Bone marrow (tissue), 2 donors: Measurements from ENCODE around the gene NUP188.

Experiments used
- DNase-seq, 2 donors: peaks; one replicate each; lab custom pipeline; 2025; lab: John Stamatoyannopoulos, UW

Gene NUP188

GRCh38 chr9:128913995-128914772 lies 33.3 kb upstream of the NUP188 start:
- DNase-seq, result no peak

- no peak for DNase-seq
Observed at GRCh38 chr9:128916204-128916603, 31.3 kb upstream of the NUP188 start.

- no peak for DNase-seq
Observed at GRCh38 chr9:128916745-128917144, 30.8 kb upstream of the NUP188 start.

- no peak for DNase-seq
Observed at GRCh38 chr9:128917151-128917849, 30.2 kb upstream of the NUP188 start.

GRCh38 chr9:128918921-128919320 lies 28.6 kb upstream of the NUP188 start:
- no peak for DNase-seq

GRCh38 chr9:128919402-128920089 lies 28.0 kb upstream of the NUP188 start:
- no peak for DNase-seq

- no peak for DNase-seq
Observed at GRCh38 chr9:128920381-128921058, 27.0 kb upstream of the NUP188 start, which contains the start of gene PHYHD1. PHYHD1 (plus strand) TSS chr9:128920982; CDS start chr9:128922324, 1,342 bp downstream.

GRCh38 chr9:128921881-128922763 lies 25.4 kb upstream of the NUP188 start:
- peak in 1 of 2 donors; percentile 4 for DNase-seq

- DNase-seq, result no peak
Observed at GRCh38 chr9:128923493-128923883, 24.0 kb upstream of the NUP188 start.

- peak in 1 of 2 donors; percentile 3 for DNase-seq
Observed at GRCh38 chr9:128927731-128928411, 19.6 kb upstream of the NUP188 start.

GRCh38 chr9:128928624-128929023 lies 18.9 kb upstream of the NUP188 start:
- no peak for DNase-seq

GRCh38 chr9:128929560-128929959 lies 17.9 kb upstream of the NUP188 start:
- no peak for DNase-seq

- no peak for DNase-seq
Observed at GRCh38 chr9:128933731-128934130, 13.8 kb upstream of the NUP188 start.

GRCh38 chr9:128936171-128936865 lies 11.2 kb upstream of the NUP188 start:
- no peak for DNase-seq

GRCh38 chr9:128937310-128938165 lies 10.0 kb upstream of the NUP188 start:
- no peak for DNase-seq

GRCh38 chr9:128940271-128940921 lies 7.1 kb upstream of the NUP188 start:
- no peak for DNase-seq

GRCh38 chr9:128940946-128941755 lies 6.3 kb upstream of the NUP188 start:
- DNase-seq, result no peak
